ENCODE data around the gene RIT2.

DNA sequence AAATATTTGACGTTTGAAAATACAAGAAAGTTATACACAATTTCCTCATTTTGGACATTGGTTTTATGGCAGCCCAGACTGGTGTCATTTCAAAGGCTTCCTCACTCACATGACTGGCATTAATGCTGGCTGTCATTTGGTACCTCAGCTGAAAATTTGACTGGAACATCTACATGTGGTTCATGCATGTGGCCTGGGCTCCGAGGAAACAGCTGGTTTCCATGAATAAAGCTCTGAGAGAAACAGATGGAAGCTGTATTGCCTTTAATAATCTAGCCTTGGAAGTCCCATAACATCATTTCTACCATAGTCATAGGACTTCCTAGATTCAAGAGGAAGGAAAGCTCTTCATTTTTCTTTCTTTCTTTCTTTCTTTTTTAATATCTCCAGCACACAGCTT, 42.9 kb upstream of the RIT2 start:
- TF ChIP-seq, protein P1, sequence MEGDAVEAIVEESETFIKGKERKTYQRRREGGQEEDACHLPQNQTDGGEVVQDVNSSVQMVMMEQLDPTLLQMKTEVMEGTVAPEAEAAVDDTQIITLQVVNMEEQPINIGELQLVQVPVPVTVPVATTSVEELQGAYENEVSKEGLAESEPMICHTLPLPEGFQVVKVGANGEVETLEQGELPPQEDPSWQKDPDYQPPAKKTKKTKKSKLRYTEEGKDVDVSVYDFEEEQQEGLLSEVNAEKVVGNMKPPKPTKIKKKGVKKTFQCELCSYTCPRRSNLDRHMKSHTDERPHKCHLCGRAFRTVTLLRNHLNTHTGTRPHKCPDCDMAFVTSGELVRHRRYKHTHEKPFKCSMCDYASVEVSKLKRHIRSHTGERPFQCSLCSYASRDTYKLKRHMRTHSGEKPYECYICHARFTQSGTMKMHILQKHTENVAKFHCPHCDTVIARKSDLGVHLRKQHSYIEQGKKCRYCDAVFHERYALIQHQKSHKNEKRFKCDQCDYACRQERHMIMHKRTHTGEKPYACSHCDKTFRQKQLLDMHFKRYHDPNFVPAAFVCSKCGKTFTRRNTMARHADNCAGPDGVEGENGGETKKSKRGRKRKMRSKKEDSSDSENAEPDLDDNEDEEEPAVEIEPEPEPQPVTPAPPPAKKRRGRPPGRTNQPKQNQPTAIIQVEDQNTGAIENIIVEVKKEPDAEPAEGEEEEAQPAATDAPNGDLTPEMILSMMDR (conservative IDR thresholded peaks at IDR 0.05): no peak
- TF ChIP-seq EZH2 (IDR thresholded peaks at IDR 0.05; ENCODE audit: low read depth): no peak
